Measurements from ENCODE around the gene ESRP2. TPM values are rescaled to one million over a fixed set of nuclear protein-coding genes. Genes with fewer than 3 reads are reported as not detected.

ESRP2 gene
- total RNA-seq, 1 experiment from 2014 or later, result 48.8 TPM

DNA sequence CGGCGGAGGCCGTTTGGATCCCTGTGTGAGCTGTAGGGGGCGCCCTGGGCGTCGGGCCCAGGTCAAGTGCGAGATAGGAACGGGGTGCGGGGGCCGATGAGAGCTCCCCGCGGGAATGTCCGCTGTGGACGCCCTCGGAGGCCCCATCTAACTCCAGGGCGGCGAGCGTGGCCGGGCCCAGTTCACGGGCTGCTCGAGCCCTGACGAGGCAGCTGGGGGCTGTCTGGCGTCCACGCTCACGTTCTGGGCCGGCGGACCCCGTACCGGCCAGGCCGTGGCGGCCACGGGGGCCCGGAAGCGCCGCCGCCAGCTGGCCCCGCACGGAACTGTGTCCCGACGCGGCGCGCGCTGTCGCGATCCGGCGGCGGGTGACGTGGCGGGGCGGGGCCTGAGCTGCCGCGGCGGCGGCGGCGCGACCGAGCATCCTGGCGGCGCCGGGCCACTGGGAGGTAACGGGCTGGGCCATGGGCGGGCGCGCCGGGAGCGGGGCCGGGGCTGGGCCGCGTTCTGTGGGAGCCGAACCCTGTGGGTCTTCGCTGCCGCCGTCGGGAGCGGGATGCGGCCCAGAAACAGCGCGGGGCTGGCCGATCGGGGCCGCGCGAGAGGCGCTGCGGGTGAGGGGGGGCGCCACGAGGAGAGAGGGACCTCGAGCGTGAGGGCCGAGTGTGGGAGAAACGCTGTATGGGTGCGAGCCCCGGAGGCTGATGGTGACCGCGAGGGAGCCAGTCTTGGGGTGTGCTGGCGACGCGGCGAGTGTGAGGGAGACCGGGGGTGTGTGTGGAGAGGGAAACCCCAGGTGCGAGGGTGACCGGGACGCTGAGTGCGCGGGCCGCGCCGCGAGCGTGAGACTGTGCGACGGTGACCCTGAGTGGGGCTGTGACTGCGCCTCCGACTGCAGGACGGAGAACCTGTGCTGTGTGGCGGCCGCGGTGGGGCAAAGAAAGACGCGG, 28.5 kb upstream of the ESRP2 start, which contains the start of gene SLC7A6:
TSS of gene SLC7A6 (plus strand) at position 399 of the 950 bp plus-strand sequence. CDS start 10,201 bp downstream, outside the sequence.
- TF ChIP-seq, protein P1, sequence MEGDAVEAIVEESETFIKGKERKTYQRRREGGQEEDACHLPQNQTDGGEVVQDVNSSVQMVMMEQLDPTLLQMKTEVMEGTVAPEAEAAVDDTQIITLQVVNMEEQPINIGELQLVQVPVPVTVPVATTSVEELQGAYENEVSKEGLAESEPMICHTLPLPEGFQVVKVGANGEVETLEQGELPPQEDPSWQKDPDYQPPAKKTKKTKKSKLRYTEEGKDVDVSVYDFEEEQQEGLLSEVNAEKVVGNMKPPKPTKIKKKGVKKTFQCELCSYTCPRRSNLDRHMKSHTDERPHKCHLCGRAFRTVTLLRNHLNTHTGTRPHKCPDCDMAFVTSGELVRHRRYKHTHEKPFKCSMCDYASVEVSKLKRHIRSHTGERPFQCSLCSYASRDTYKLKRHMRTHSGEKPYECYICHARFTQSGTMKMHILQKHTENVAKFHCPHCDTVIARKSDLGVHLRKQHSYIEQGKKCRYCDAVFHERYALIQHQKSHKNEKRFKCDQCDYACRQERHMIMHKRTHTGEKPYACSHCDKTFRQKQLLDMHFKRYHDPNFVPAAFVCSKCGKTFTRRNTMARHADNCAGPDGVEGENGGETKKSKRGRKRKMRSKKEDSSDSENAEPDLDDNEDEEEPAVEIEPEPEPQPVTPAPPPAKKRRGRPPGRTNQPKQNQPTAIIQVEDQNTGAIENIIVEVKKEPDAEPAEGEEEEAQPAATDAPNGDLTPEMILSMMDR (IDR thresholded peaks at IDR 0.05; ENCODE audit: unreplicated experiment), result peak; percentile 81
- no TSS peak for BruUV-seq (replicated peaks)
- CTCF ChIA-PET, result interaction anchor here (0.5 to 7.3 kb wide), 25 partner anchors 9 to 473 kb away, joined by 3 to 308 read pairs (median 4); partner anchors contain the start of genes PRMT7 and SLC7A6OS
- no peaks in the 10 kb centered on the region for H3K27me3 Mint-ChIP-seq (ENCODE audit: insufficient read depth, unreplicated experiment)
- intact Hi-C loops (cut with micrococcal nuclease), result loop anchor here (2.0 to 5.0 kb wide), 2 partner anchors 46 to 248 kb away; partner anchors contain the start of genes PRMT7 and SLC7A6OS
- H3K27ac Mint-ChIP-seq (ENCODE audit: low read depth, unreplicated experiment), result peak within 1 kb of the TSS; percentile 92
- POLR2A ChIA-PET, result interaction anchor here (0.7 to 4.2 kb wide), 22 partner anchors 8 to 173 kb away, joined by 3 to 74 read pairs (median 6); partner anchors contain the start of genes ESRP2, PLA2G15, PRMT7 and SLC7A6OS
- peak within 1 kb of the TSS; percentile 97 for H3K4me3 Mint-ChIP-seq (ENCODE audit: unreplicated experiment)
- peaks cover 24% of the 10 kb centered on the region for H3K36me3 Mint-ChIP-seq (ENCODE audit: insufficient read depth, unreplicated experiment)
- H3K9me3 Mint-ChIP-seq (ENCODE audit: unreplicated experiment), result no peaks in the 10 kb centered on the region
- DNase-seq (ENCODE audit: unreplicated experiment), result peak; percentile 60
- H3K4me1 Mint-ChIP-seq (ENCODE audit: insufficient read depth, unreplicated experiment), result peaks cover 22% of the 10 kb centered on the region

DNA sequence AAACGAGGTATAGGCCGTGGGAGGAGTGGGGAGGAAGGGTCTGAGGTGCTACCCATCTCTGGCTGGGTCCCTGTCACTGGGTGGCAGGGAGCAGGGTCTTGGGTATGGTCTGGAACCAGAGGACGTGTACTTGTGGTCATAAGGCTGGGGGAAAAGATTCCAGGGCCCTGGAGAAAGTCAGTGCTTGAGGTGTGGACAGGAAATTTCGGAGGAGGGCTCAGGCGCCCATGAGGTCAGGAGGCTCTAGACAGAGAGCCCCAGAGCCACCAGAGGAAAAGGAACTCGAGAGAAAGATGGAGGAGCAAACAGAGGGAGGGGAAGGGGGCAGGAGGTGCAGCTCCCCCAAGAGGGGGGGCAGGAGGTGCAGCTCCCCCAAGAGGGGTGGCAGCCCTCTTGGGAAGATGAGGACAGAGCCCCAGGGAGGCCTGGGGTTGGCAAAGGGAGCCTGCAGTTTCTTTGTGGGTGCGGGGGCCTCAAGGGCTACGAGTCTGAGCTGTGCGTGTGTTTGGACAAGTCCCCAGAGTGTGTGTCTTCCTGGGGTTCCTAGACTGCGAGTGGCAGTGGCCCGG, 27.7 kb upstream of the ESRP2 start:
- Mint-ChIP-seq H3K9me3 (ENCODE audit: unreplicated experiment) (no peaks in the 10 kb centered on the region), H3K4me3 (ENCODE audit: unreplicated experiment) (peak overlapping the region; percentile 97), H3K4me1 (ENCODE audit: insufficient read depth, unreplicated experiment) (peaks cover 22% of the 10 kb centered on the region), H3K36me3 (ENCODE audit: insufficient read depth, unreplicated experiment) (peaks cover 17% of the 10 kb centered on the region), H3K27ac (ENCODE audit: low read depth, unreplicated experiment) (peak overlapping the region; percentile 92), H3K27me3 (ENCODE audit: insufficient read depth, unreplicated experiment) (no peaks in the 10 kb centered on the region)
- TF ChIP-seq, protein P1 (IDR thresholded peaks at IDR 0.05; ENCODE audit: unreplicated experiment), result no peak
- BruUV-seq (replicated peaks), result no TSS peak
- intact Hi-C loops (cut with micrococcal nuclease), result loop anchor here (2.0 to 5.0 kb wide), 2 partner anchors 47 to 249 kb away; partner anchors contain the start of genes PRMT7 and SLC7A6OS
- POLR2A ChIA-PET, result interaction anchor here (0.7 to 4.2 kb wide), 19 partner anchors 9 to 172 kb away, joined by 3 to 74 read pairs (median 6); partner anchors contain the start of genes ESRP2, PLA2G15, PRMT7 and SLC7A6OS
- CTCF ChIA-PET, result interaction anchor here (0.5 to 7.3 kb wide), 24 partner anchors 10 to 764 kb away, joined by 3 to 308 read pairs (median 4); partner anchors contain the start of genes PRMT7 and SLC7A6OS
- DNase-seq (ENCODE audit: unreplicated experiment), result no peak

DNA sequence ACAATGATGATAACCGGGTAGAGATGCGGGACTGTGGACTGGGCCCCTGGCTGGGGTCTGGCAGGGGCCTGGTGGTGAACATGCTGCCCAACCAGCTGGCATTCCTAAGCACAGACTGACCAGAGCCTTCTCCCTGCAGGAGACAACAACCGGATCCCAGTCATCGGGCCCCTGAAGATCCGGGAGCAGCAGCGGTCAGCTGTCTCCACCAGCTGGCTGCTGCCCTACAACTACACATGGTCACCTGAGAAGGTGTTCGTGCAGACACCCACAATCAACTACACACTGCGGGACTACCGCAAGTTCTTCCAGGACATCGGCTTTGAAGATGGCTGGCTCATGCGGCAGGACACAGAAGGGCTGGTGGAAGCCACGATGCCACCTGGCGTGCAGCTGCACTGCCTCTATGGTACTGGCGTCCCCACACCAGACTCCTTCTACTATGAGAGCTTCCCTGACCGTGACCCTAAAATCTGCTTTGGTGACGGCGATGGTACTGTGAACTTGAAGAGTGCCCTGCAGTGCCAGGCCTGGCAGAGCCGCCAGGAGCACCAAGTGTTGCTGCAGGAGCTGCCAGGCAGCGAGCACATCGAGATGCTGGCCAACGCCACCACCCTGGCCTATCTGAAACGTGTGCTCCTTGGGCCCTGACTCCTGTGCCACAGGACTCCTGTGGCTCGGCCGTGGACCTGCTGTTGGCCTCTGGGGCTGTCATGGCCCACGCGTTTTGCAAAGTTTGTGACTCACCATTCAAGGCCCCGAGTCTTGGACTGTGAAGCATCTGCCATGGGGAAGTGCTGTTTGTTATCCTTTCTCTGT, 23.3 kb upstream of the ESRP2 start:
- H3K27me3 Mint-ChIP-seq (ENCODE audit: insufficient read depth, unreplicated experiment), result no peaks in the 10 kb centered on the region
- no peaks in the 10 kb centered on the region for H3K9me3 Mint-ChIP-seq (ENCODE audit: unreplicated experiment)
- ChIA-PET CTCF (interaction anchor here (0.6 to 7.3 kb wide), 12 partner anchors 10 to 1533 kb away, joined by 3 to 308 read pairs (median 12); partner anchors contain the start of genes PRMT7 and SLC7A6OS), POLR2A (interaction anchor here (1.2 to 2.7 kb wide), 5 partner anchors 14 to 52 kb away, joined by 3 to 20 read pairs (median 12); partner anchors contain the start of genes ESRP2, PLA2G15, PRMT7 and SLC7A6OS)
- peaks cover 20% of the 10 kb centered on the region for H3K4me1 Mint-ChIP-seq (ENCODE audit: insufficient read depth, unreplicated experiment)
- peaks cover 15% of the 10 kb centered on the region for H3K36me3 Mint-ChIP-seq (ENCODE audit: insufficient read depth, unreplicated experiment)
- no peak for DNase-seq (ENCODE audit: unreplicated experiment)
- no TSS peak for BruUV-seq (replicated peaks)
- no peak overlapping the region for H3K4me3 Mint-ChIP-seq (ENCODE audit: unreplicated experiment)
- TF ChIP-seq, protein P1 (IDR thresholded peaks at IDR 0.05; ENCODE audit: unreplicated experiment), result no peak
- intact Hi-C loops (cut with micrococcal nuclease), result no loop called here
- H3K27ac Mint-ChIP-seq (ENCODE audit: low read depth, unreplicated experiment), result no peak overlapping the region

All from MCF 10A (cell line).